ENCODE results near the gene DGKK. TPM values are rescaled to one million over a fixed set of nuclear protein-coding genes. Genes with fewer than 3 reads are reported as not detected.
"Not testable (repeated sequence)": the region's sequence is repeated elsewhere in the genome, so short reads cannot be mapped to it uniquely, and the experiment has no call there.

Gene DGKK
- total RNA-seq, 1 donor from 2014 or later, result not detected

DNA sequence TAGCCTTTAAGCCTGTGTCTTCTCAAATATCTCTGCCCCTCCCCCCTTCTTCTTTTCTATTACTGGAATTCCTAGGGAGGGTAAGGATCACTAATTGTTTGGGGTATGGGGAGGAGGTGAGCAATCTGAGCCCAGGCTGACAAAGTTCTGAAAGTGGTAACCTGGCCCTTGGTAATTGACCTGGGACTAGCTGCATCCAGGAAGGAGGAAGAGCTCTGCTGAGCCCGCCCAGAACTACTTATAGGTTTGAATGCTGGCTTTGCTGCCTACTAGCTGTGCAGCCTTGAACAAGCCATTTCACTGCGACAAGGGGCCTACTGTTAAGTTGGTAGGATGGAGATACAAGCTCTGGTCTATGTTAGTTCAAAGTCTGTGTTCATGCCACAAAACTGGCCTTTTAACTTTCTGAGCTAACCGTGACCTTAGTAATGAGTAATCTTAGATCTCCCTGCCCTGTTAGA is 37.8 kb downstream of the DGKK start:
- no peak for DNase-seq (ENCODE audit: low spot score)
- no peak for ATAC-seq

DNA sequence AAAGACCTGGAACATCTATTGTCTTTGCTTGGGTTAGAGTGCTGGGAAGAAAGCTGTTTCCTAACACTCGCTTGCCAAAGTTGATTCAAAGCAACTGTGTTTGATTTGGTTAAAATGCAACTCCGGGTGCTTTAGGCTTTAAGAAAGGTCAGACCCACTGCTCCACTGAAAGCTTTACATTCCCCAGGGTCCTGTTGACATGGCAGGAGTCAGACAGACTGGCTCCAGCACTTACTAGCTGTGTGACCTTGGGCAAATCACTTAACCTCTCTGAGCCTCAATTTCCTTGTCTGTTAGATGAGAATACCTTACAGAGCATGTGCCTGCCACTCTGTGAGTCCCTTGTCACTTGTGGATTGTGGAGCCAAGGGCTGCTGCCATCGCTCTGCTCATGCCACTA is 39.0 kb downstream of the DGKK start:
- ATAC-seq (no peak), DNase-seq (ENCODE audit: low spot score) (no peak)

DNA sequence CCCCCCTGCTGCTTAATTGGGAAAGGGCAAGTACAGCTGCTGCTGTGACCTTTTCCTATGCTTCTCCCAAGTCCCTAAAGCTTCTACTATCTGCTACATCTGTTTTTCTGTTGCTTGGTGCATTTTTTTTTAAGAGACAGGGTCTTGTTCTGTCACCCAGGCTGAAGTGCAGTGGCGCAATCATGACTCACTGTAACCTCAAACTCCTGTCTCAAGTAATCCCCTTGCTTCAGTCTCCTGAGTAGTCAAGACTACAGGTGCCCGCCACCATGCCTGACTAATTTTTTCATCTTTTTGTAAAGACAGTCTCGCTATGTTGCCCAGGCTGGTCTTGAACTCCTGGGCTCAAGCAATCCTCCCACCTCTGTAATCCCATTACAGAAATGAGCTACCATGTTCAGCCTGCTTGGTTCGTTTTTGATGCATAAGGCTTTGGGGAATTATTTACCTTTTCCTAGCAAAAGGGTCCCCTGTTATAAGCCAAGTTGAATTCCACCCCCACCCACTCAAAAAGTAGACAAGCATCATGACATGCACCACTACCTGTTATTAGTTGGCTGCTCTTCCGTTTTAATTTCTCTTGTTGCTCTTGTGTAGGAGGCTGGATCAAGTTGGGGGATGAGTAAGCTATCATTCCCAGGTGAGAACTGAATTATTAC is 39.6 kb downstream of the DGKK start:
- no peak for DNase-seq (ENCODE audit: low spot score)
- ATAC-seq, result no peak

DNA sequence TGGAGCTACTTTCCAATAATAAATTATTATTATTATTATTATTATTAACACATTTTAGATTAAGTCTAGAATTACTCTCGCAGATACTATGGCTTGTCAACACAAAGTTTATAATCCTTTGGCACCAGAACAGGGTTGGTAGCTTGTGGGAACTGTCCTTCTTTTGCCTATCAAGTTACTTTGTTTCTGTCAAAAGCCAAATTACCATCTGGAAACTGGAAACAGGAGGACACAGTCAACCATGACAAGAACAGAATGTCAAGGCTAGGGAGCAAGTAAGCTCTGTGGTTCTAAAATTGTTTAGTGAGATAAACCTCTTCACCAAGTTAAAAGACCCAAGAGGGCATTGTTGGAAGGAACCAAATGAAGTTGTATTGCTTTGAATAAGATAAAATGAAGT is 42.5 kb downstream of the DGKK start:
- DNase-seq (ENCODE audit: low spot score) (no peak), ATAC-seq (no peak)

DNA sequence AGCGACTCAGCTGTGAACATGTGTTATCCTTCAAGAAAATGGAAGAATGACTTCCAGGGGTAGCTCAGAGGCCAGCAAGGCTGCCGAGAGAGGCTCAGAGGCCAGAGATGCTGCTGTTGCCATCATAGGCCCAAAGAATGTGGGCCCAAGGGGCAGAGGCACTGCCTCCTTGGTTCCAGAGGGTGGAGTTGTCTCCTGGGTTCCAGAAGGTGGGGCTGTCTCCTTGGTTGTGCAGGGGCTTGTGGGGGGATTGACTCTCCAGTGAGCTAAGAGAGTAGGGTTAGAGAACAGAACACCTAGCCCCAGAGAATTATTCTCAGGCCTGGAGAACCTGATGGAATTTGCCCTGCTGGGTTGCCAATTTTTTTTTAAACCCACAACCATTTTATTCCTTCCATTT is 62.6 kb downstream of the DGKK start:
- no peak for ATAC-seq

DNA sequence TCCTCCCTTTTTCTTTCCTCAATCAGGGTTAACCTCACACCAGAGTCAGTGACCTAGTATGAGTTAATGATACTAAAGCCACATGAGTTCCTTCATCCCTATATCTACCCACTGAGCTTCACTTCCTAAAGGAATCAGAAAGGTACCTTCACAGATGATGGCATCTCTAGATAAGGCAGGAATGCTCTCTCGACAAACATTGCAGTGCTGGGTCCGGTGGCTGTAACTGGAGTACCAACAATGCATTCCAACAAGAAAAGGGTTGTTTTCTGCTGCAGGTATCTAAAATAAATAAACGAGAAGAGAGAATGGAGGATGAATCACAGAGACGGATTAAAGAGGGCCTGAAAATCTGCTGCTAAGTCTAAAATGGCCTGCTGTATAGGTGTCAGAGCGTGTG is 66.7 kb downstream of the DGKK start:
- no peak for ATAC-seq
- DNase-seq (ENCODE audit: low spot score), result no peak

More for the DNA sequence above, 62.6 kb downstream of the DGKK start:
- DNase-seq (ENCODE audit: low spot score), result no peak

DNA sequence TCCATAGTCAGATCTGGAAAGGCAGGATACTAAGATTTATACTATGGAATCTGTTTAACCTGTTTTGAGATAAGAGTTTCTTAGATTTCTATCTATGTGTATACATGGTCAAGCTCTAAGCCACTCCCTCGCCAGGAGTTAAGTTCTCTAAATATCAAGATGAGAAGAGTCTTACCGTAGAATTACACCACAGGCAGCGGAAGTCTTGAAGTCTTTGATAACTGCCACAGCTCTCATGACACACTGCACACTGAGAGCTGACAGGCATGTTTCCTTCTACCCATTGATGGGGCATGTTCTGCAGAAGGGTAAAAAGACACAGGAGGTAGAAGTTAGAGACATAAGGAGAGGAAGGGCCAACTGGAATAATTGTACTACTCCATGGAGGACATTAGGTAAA is 67.7 kb downstream of the DGKK start:
- no peak for ATAC-seq
- no peak for DNase-seq (ENCODE audit: low spot score)

DNA sequence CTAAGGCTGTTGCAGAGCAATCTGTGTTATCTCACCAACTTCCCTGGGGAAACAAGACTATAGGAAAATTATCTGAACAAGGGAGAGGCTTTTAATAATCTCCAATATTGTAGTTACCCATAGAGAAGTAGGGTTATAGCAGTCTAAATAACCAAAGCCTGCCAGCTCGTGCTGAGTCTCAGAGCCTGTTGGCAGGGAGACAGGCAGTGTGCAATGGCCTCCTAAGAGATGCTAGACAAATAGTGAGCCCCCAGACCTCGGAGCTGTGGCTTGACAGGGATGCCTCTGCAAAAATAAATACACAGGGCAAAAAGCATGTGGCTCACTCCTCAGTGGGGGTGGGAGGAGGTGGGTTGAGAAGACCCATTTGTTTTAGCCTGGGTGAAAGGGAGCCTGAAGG is 76.7 kb downstream of the DGKK start:
- ATAC-seq, result no peak

DNA sequence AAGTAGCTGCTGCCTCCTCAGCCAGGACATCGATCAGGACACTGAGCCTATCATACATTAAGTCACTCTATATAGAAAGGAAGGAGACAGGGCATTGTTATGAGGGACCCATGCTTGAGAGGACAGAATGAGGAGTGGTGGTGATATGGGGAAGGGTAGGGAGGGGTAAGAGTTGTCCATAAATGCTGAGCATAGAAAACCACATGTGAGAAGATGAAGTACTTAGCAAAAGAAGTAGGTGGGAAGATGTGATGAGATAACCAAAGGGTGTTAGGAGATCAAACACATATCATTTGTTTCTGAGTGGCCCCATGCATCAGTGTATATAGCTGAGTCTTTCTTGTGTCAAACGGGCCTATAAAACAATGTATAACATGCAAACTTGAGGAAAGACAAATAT is 84.1 kb downstream of the DGKK start:
- ATAC-seq, result no peak
- no peak for DNase-seq (ENCODE audit: low spot score)

More for the DNA sequence above, 76.7 kb downstream of the DGKK start:
- no peak for DNase-seq (ENCODE audit: low spot score)

DNA sequence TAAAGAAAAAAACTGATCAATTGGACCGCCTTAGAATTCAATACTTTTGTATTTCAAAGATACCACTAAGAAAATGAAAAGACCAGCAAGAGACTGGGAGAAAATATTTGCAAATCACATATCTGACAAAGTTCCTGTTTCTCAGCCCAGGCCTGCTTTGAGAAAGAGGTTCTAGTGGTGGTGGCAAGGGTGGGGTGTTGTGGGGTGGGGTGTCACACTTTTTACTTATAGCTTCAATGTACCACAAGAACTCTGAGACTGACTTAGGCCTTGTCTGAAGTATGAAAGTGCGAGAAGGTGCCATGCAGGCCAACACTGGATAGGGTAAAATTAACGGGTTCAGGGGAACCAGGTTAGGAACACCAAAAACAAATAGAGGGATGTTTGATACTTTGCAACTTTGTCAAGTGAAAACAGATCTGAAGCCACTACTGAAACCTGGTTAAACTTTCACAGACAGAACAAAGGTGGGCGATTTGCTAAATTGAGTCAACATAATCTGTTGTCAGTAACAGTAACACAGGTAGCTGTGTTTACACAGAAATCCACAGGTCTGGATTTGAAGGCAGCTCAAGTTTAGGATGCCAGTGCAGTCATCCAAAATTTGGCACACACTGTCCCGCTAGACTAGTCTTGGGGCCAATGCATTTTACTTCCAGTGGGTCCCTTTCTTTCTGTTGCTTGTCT is 88.8 kb downstream of the DGKK start:
- DNase-seq (ENCODE audit: low spot score) (no peak), ATAC-seq (no peak)

DNA sequence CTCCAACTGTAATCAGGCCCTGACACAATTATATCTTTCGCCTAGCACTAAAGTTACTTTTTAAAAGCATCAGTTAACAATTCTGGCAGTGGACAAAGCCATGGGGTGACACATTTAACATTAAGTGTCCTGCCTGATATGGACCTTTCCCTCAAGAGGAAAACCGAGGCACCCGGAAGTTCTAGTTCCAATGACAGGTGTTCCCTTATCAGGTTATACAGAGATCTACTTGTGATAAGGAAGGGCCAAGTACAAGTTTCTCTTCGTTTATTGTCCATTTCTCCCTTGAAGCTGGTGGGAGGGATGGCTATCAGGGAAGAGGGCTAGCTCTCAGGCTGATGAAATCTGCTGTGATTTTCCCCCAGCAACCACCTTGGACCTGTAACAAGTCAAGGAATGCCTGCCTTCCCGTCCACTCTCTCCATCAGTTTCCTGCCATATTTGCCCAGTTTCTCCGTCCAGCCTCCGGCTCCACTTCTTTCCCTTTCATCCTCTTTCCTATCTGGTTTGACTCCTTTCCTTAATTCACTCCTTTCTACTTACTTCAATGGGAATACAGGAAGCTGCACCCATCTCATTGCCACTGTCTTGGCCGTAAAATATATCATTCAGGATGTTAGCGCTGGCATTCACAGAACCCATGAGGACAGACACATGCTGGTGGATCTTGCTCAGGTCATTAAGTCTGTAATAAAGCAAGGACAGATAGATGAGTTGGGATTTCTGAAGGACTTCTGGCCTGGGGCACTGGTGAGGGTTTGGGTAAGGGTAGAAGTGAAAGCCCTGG is 95.0 kb downstream of the DGKK start:
- ATAC-seq (no peak), DNase-seq (ENCODE audit: low spot score) (no peak)

DNA sequence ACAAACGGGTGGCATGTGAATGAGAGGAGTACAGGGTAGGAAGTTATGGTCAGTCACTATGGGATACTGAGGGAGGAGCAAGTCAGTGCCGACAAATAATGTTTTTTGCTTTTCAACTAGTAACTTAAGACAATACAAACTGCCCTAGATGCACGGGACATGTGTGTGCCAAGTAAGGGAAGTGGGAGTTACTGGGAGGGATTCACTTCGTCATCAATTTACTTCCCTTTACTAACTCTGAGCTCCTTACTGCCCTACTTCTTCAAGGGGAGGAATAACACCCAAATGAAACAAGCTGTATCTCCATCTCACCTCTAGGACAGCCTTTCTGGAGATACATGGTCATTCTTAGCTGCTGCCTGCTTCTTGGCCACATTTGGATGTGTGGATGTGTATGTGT is 97.7 kb downstream of the DGKK start:
- ATAC-seq (no peak), DNase-seq (ENCODE audit: low spot score) (no peak)

DNA sequence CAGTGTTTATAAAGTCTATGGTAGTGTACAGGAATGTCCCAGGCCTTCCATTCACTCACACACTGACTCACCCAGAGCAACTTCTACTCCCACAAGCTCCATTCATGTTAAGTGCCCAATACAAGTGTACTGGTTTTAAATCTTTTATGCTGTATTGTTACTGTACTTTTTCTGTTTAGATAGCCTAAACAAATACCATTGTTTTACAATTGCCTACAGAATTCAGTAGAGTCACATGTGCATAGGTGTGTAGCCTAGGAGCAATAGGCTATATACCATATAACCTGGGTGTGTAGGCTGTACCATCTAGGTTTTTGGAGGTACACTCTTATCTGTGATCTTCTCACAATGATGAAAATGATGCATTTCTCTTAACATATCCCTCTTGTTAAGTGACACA is 126.7 kb downstream of the DGKK start:
- no peak for ATAC-seq
- no peak for DNase-seq (ENCODE audit: low spot score)

DNA sequence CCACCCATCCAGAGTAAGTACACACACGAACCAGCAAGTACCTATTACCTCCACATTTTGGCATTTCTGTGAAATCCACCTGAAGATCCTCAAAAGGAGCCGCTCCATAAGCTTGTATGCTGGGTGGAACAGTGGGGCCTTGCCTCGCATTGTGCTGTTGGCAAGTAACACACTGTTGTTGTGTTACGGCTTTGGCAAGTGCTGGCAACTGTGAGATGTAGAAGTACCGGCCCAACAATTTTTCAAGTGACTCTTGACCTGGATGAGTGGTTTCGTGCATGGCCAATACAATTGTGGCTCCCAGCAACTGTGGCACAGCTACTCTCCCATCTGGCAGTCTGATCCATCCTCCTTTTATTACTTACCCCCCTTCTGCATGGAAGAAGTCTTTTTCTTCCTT is 137.3 kb downstream of the DGKK start:
- ATAC-seq (no peak), DNase-seq (ENCODE audit: low spot score) (no peak)

DNA sequence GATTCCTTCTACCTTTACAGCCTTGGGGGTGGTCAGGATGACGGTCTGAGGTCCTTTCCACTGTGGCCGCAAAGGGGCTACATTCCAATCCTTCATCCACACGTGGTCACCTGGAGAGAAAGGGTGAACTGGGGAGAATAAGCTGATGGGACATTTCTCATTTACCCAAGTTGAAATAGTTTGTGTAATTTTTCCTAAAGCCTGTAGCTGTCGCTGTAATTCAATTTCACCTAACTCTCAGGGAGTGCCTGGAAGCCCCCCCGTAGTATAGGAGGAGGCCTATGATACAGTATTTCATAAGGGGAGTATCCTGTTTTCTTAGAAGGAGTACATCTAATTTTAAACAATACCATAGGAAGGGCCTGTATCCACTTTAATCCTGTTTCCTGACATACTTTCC is 138.0 kb downstream of the DGKK start:
- DNase-seq (ENCODE audit: low spot score); ATAC-seq: not testable (repeated sequence)

DNA sequence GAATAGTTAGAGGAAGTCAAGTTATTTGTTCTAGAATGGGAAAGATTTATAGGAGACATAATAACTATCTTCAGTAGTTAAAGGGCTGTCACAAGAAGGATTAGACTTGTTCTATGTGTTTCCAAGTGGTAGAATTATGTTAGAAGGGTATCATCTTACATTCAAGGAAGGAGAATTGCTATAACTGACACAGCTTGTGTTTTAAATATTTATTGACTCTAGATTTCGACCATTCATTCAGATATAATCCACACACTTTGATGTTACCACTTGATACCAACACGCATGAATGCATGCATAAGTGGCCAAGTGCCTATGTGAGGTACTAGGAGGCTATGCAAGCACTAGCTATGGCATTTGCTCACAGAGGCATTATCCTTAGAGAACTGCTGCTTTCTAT is 143.4 kb downstream of the DGKK start:
- ATAC-seq, result no peak
- DNase-seq (ENCODE audit: low spot score), result no peak
